HCT116 (cell line): Measurements from ENCODE around the gene FOXK2. TPM values are rescaled to one million over a fixed set of nuclear protein-coding genes. Genes with fewer than 3 reads are reported as not detected.
A peak's percentile ranks its signal among the peaks of the same experiment; 100 is the strongest.

Source experiments
- ATAC-seq: fragments of 200-7000 bp; cut with Tn5 transposase; 2 replicates; pipeline ENCODE4 v1.9.1; 2020; ENCODE audit warnings: mild to moderate bottlenecking, moderate library complexity
- BruUV-seq: library from RNA; stranded (reverse); fragments of 400-500 nt; replicated peaks from 2 replicates; lab custom pipeline; 2021; lab: Mats Ljungman, UMichigan
- CTCF ChIA-PET: fragments of 300-600 bp; sonication (Branson Sonifier 250); formaldehyde crosslinking; loops from one replicate; lab custom pipeline; 2021; ENCODE audit warnings: antibody characterized with exemption; lab: Charles Lee
- POLR2A ChIA-PET: fragments of 300-600, 350-600 bp; sonication (Branson Sonifier 250); formaldehyde crosslinking; loops from one replicate; lab custom pipeline; 2021; ENCODE audit warnings: antibody characterized with exemption; lab: Charles Lee
- RAD21 ChIA-PET, 2 experiments: fragments of 300-600 bp; sonication (Branson Sonifier 250); formaldehyde crosslinking; loops; one replicate each; lab custom pipeline; 2023; ENCODE audit warnings: low total read pairs in 2 of 2; ENCODE audit not compliant: uncharacterized antibody in 2 of 2, unreplicated experiment in 2 of 2, low non-redundant PET in 1 of 2; lab: Charles Lee
- DNase-seq: peaks from one replicate; pipeline ENCODE4 v3.0.0-alpha.2; 2010; ENCODE audit warnings: low read depth, low spot score
- H2AFZ ChIP-seq: fragments of 200-600 bp; shearing (Covaris generic), sonication (generic); 2 replicates; pipeline ENCODE4 v1.6.1; 2017; ENCODE audit warnings: low read depth, mixed run types, mixed read lengths, antibody characterized with exemption, low read length; ENCODE audit not compliant: poor library complexity, severe bottlenecking
- H3K27ac ChIP-seq: 2 replicates; pipeline ENCODE4 v1.5.1; 2012; ENCODE audit warnings: low read depth, low read length
- H3K27me3 ChIP-seq: fragments of 200-600 bp; sonication (generic); 2 replicates; pipeline ENCODE4 v1.6.1; 2016; ENCODE audit warnings: mixed run types, low read length, mixed read lengths; ENCODE audit not compliant: insufficient read depth
- H3K36me3 ChIP-seq, 2 experiments: fragments of 200-500 bp in 1 of 2; fragments of 200-600 bp in 1 of 2; sonication (Bioruptor generic) in 1 of 2; sonication (generic) in 1 of 2; 2 replicates each; pipeline versions ENCODE4 v1.5.1 to v1.6.1; 2014 to 2016; ENCODE audit warnings: low read length in 2 of 2, inconsistent platforms in 1 of 2, mixed read lengths in 1 of 2, mixed run types in 1 of 2; ENCODE audit not compliant: insufficient read depth in 2 of 2, control insufficient read depth in 1 of 2
- H3K4me1 ChIP-seq, 2 experiments: fragments of 200-600 bp in 1 of 2; sonication (generic) in 1 of 2; 2 replicates each; pipeline versions ENCODE4 v1.5.1 to v1.6.1; 2012 to 2017; ENCODE audit warnings: low read length in 2 of 2, inconsistent platforms in 1 of 2, mild to moderate bottlenecking in 1 of 2, mixed read lengths in 1 of 2, mixed run types in 1 of 2, moderate library complexity in 1 of 2; ENCODE audit not compliant: insufficient read depth in 2 of 2, control insufficient read depth in 1 of 2
- H3K4me2 ChIP-seq: fragments of 200-600 bp; sonication (generic); 2 replicates; pipeline ENCODE4 v1.6.1; 2017; ENCODE audit warnings: mixed run types, low read length, mixed read lengths
- H3K4me3 ChIP-seq, 2 experiments: fragments of 200-600 bp in 1 of 2; sonication (generic) in 1 of 2; replicated peaks in 1 of 2; 2 replicates each; pipeline ENCODE4 v1.5.1; 2011 to 2016; ENCODE audit warnings: low read length in 2 of 2, control low read depth in 1 of 2, low read depth in 1 of 2, mild to moderate bottlenecking in 1 of 2, mixed read lengths in 1 of 2, mixed run types in 1 of 2
- H3K79me2 ChIP-seq: fragments of 200-600 bp; sonication (generic); 2 replicates; pipeline ENCODE4 v1.6.1; 2017; ENCODE audit warnings: mild to moderate bottlenecking, mixed run types, low read length, moderate library complexity, mixed read lengths; ENCODE audit not compliant: insufficient read depth
- H3K9ac ChIP-seq: fragments of 200-600 bp; sonication (generic); 2 replicates; pipeline ENCODE4 v1.6.1; 2016; ENCODE audit warnings: low read length, mixed read lengths
- H3K9me2 ChIP-seq: fragments of 200-600 bp; sonication (generic), shearing (Covaris generic); 2 replicates; pipeline ENCODE4 v1.6.1; 2017; ENCODE audit warnings: mixed run types, mild to moderate bottlenecking, moderate library complexity; ENCODE audit not compliant: insufficient read depth
- H3K9me3 ChIP-seq, 2 experiments: fragments of 200-500 bp in 1 of 2; fragments of 200-600 bp in 1 of 2; sonication (Bioruptor generic) in 1 of 2; sonication (generic) in 1 of 2; 2 replicates each; pipeline ENCODE4 v1.6.1; 2014 to 2017; ENCODE audit warnings: low read length in 2 of 2, mixed read lengths in 2 of 2, inconsistent platforms in 1 of 2, low read depth in 1 of 2, mild to moderate bottlenecking in 1 of 2, mixed run types in 1 of 2, moderate library complexity in 1 of 2; ENCODE audit not compliant: control insufficient read depth in 1 of 2, insufficient read depth in 1 of 2
- H4K20me1 ChIP-seq: fragments of 200-600 bp; sonication (generic), shearing (Covaris generic); 2 replicates; pipeline ENCODE4 v1.6.1; 2017; ENCODE audit warnings: mixed run types, mild to moderate bottlenecking, moderate library complexity; ENCODE audit not compliant: insufficient read depth
- CEBPB ChIP-seq: IDR thresholded peaks from 2 replicates; pipeline ENCODE4 v1.6.1; 2012; ENCODE audit warnings: low read depth
- CTCF ChIP-seq, 3 experiments: fragments of 200-600 bp in 1 of 3; sonication (generic) in 1 of 3; IDR thresholded peaks in 2 of 3; conservative IDR thresholded peaks in 1 of 3; 2 replicates each; pipeline ENCODE4 v1.5.1; 2012 to 2017; ENCODE audit warnings: low read depth in 2 of 3, low read length in 2 of 3, antibody characterized with exemption in 1 of 3, borderline replicate concordance in 1 of 3, control low read depth in 1 of 3, mild to moderate bottlenecking in 1 of 3, mixed read lengths in 1 of 3, mixed run types in 1 of 3, moderate library complexity in 1 of 3; ENCODE audit not compliant: insufficient read depth in 1 of 3
- EGR1 ChIP-seq: IDR thresholded peaks from 2 replicates; pipeline ENCODE4 v1.6.1; 2012; ENCODE audit warnings: low read depth
- ELF1 ChIP-seq: IDR thresholded peaks from 2 replicates; pipeline ENCODE4 v1.6.1; 2012; ENCODE audit warnings: low read depth, borderline replicate concordance
- JUND ChIP-seq: IDR thresholded peaks from 2 replicates; pipeline ENCODE4 v1.6.1; 2012
- MAX ChIP-seq: IDR thresholded peaks from 2 replicates; pipeline ENCODE4 v1.6.1; 2012
- POLR2A ChIP-seq: IDR thresholded peaks from 2 replicates; pipeline ENCODE4 v1.7.0; 2011; ENCODE audit warnings: borderline replicate concordance; ENCODE audit not compliant: insufficient read depth, insufficient read length; ENCODE audit errors: extremely low read depth
- RAD21 ChIP-seq: IDR thresholded peaks from 2 replicates; pipeline ENCODE4 v1.6.1; 2012; ENCODE audit warnings: low read depth, mild to moderate bottlenecking
- SIN3A ChIP-seq: IDR thresholded peaks from 2 replicates; pipeline ENCODE4 v1.6.1; 2012; ENCODE audit warnings: low read depth
- SP1 ChIP-seq: IDR thresholded peaks from 2 replicates; pipeline ENCODE4 v1.6.1; 2012; ENCODE audit warnings: low read depth
- SRF ChIP-seq: IDR thresholded peaks from 2 replicates; pipeline ENCODE4 v1.6.1; 2012; ENCODE audit warnings: low read depth
- YY1 ChIP-seq: IDR thresholded peaks from 2 replicates; pipeline ENCODE4 v1.6.1; 2011; ENCODE audit warnings: low read length, low read depth, moderate library complexity, mild to moderate bottlenecking; ENCODE audit not compliant: insufficient replicate concordance; ENCODE audit errors: extremely low read depth
- intact Hi-C: fragments of 100-400 bp; cut with micrococcal nuclease; formaldehyde crosslinking; loops from 2 replicates; pipeline ENCODE4 v1.10.0; 2022
- total RNA-seq: library from RNA; stranded (reverse); gene quantifications from one replicate; pipeline ENCODE4 v1.2.1, GENCODE V29; 2021; ENCODE audit not compliant: unreplicated experiment

Gene FOXK2
- total RNA-seq, 1 experiment from 2014 or later: 122 TPM

DNA sequence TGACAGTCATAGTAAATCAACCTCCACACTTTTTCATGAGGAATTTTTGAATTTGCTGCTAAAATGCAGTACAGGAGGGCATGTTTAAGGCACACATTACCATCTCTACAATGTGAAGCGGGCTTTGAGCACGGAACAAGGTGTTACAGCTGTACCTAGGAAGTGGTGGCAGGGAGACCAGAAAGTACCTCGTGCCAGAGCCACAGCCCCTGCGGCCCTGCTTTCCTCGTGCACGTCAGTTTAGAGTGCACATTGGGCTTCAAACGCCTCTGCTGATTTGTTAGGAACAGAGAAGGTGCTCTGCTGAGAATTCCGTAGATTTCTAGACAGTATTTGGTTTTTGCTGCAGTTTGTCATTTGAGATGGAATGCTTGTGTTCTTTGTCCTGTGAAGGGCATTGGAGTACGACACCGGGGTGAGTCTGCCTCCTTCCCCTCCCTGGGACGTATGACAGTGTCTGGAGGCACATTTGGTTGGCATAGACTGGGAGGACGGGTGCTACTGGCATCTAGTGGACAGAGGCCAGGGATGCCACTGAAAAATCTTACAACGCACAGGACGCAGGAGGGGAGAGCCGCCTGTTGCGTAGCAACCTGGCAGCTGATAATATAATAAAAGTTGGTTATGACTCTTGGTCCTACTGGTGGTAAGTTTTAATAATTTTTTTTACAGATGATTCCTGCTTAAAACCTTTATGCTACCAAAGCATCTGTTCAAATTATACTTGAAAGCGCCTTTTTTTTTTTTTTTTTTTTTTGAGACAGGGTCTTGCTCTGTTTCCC lies 9.1 kb downstream of the FOXK2 start:
- H4K20me1 ChIP-seq: peaks cover 59% of the 10 kb centered on the region; the same call in 1 of the 2 replicates
- DNase-seq: peak; percentile 31
- TF ChIP-seq MAX (no peak), CTCF (IDR thresholded peaks at IDR 0.05 in 2 of 3, conservative IDR thresholded peaks at IDR 0.05 in 1 of 3; ENCODE audit: borderline replicate concordance in 1 of 3, insufficient read depth in 1 of 3, low read depth in 2 of 3, low read length in 2 of 3) (peak in 2 of 3 experiments; percentile 64 to 70; a peak in 4 of 6 replicates)
- TF ChIP-seq, all 23 proteins: peak for 1
- no peak overlapping the region for H3K4me3 ChIP-seq
- H3K9ac ChIP-seq: peak overlapping the region; percentile 18; the same call in 1 of the 2 replicates
- intact Hi-C loops: loop anchor here (5.0 kb wide), 1 partner anchor 36 kb away; no protein-coding TSS in a partner anchor
- ChIA-PET POLR2A (no interaction called here), CTCF (interaction anchor here (1.2 to 1.6 kb wide), 2 partner anchors 11 to 23 kb away, joined by 3 to 5 read pairs; no protein-coding TSS in a partner anchor), RAD21 (no interaction called here)
- no peaks in the 10 kb centered on the region for H3K27me3 ChIP-seq
- BruUV-seq: no TSS peak
- H3K4me1 ChIP-seq: peaks cover 22 to 61% of the 10 kb centered on the region in 2 experiments
- no peaks in the 10 kb centered on the region for H3K9me2 ChIP-seq
- peaks cover 100% of the 10 kb centered on the region for H3K79me2 ChIP-seq
- no peak overlapping the region for H2AFZ ChIP-seq
- H3K27ac ChIP-seq: 0 out of 2 replicates have a peak overlapping the region, but pooled peaks have one; percentile 10
- peak; percentile 90 for ATAC-seq
- no peaks in the 10 kb centered on the region for H3K9me3 ChIP-seq
- no peaks in the 10 kb centered on the region; a peak in 1 of 4 replicates for H3K36me3 ChIP-seq
- H3K4me2 ChIP-seq: peak overlapping the region; percentile 18

GRCh38 chr17:82529914-82530300 lies 10.4 kb downstream of the FOXK2 start:
- ATAC-seq (no peak), DNase-seq (no peak)
- intact Hi-C loops: loop anchor here (5.0 kb wide), 1 partner anchor 38 kb away; no protein-coding TSS in a partner anchor
- RAD21 ChIA-PET: no interaction called here
- POLR2A ChIA-PET: no interaction called here
- Histone ChIP-seq H3K9me2 (no peaks in the 10 kb centered on the region), H3K9ac (peak overlapping the region; percentile 18), H3K36me3 (no peaks in the 10 kb centered on the region), H3K27me3 (no peaks in the 10 kb centered on the region), H3K9me3 (no peaks in the 10 kb centered on the region), H3K79me2 (peaks cover 100% of the 10 kb centered on the region), H3K4me3 (no peak overlapping the region), H4K20me1 (peaks cover 49% of the 10 kb centered on the region; the same call in 1 of the 2 replicates), H2AFZ (no peak overlapping the region), H3K4me1 (peaks cover 30 to 63% of the 10 kb centered on the region in 2 experiments), H3K4me2 (peak overlapping the region; percentile 37), H3K27ac (no peak overlapping the region)
- BruUV-seq: no TSS peak
- CTCF ChIA-PET: interaction anchor here (1.2 kb wide), 1 partner anchor 9 kb away, joined by 5 read pairs; no protein-coding TSS in a partner anchor
- TF ChIP-seq RAD21 (no peak), JUND (no peak), ELF1 (no peak), SRF (no peak), SP1 (no peak), SIN3A (no peak), EGR1 (no peak), POLR2A (no peak), CEBPB (no peak), YY1 (no peak), CTCF (IDR thresholded peaks at IDR 0.05 in 2 of 3, conservative IDR thresholded peaks at IDR 0.05 in 1 of 3; ENCODE audit: borderline replicate concordance in 1 of 3, insufficient read depth in 1 of 3, low read depth in 2 of 3, low read length in 2 of 3) (no peak)
